Gastrocnemius medialis (tissue), 4 donors: ENCODE results near the gene TMEM150C.

ENCODE experiments used
- POLR2A ChIP-seq, 2 donors: fragments of 450-650 bp; IDR thresholded peaks; one replicate each; pipeline ENCODE4 v1.6.1; 2017; ENCODE audit warnings: antibody characterized with exemption in 2 of 2, mild to moderate bottlenecking in 2 of 2, moderate library complexity in 2 of 2
- TF ChIP-seq, protein P1 (sequence below), 5 experiments: fragments of 450-650 bp in 3 of 5; fragments of 200-600 bp in 2 of 5; sonication (generic) in 2 of 5; IDR thresholded peaks in 4 of 5; conservative IDR thresholded peaks in 1 of 5; 1 replicate in 4 of 5; 2 replicates in 1 of 5; pipeline ENCODE4 v1.5.1; 2016 to 2019; ENCODE audit warnings: antibody characterized with exemption in 5 of 5, mild to moderate bottlenecking in 3 of 5, moderate library complexity in 3 of 5

DNA sequence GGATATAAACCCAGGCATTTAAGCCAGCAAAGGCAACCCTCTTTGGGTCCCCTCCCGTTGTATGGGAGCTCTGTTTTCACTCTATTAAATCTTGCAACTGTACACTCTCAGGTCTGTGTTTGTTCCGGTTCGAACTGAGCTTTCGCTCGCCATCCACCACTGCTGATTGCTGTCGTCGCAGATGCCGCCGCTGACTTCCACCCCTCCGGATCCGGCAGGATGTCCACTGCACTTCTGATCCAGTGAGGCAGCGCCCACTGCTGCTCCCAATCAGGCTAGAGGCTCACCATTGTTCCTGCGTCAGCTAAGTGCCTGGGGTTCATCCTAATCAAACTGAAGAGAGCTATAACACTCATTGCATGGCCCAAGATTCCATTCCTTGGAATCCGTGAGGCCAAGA is 82.2 kb downstream of the TMEM150C start:
- TF ChIP-seq, protein P1, sequence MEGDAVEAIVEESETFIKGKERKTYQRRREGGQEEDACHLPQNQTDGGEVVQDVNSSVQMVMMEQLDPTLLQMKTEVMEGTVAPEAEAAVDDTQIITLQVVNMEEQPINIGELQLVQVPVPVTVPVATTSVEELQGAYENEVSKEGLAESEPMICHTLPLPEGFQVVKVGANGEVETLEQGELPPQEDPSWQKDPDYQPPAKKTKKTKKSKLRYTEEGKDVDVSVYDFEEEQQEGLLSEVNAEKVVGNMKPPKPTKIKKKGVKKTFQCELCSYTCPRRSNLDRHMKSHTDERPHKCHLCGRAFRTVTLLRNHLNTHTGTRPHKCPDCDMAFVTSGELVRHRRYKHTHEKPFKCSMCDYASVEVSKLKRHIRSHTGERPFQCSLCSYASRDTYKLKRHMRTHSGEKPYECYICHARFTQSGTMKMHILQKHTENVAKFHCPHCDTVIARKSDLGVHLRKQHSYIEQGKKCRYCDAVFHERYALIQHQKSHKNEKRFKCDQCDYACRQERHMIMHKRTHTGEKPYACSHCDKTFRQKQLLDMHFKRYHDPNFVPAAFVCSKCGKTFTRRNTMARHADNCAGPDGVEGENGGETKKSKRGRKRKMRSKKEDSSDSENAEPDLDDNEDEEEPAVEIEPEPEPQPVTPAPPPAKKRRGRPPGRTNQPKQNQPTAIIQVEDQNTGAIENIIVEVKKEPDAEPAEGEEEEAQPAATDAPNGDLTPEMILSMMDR (IDR thresholded peaks at IDR 0.05 in 4 of 5, conservative IDR thresholded peaks at IDR 0.05 in 1 of 5) = no peak
- TF ChIP-seq POLR2A (IDR thresholded peaks at IDR 0.05) = no peak
